Measurements from ENCODE around the gene EPHA3. TPM values are rescaled to one million over a fixed set of nuclear protein-coding genes. Genes with fewer than 3 reads are reported as not detected.

The EPHA3 gene
- total and polyA plus RNA-seq, 2 donors (not counting 3 experiments of a cell fraction or from before 2014, with no cell fraction given) = not detected

DNA sequence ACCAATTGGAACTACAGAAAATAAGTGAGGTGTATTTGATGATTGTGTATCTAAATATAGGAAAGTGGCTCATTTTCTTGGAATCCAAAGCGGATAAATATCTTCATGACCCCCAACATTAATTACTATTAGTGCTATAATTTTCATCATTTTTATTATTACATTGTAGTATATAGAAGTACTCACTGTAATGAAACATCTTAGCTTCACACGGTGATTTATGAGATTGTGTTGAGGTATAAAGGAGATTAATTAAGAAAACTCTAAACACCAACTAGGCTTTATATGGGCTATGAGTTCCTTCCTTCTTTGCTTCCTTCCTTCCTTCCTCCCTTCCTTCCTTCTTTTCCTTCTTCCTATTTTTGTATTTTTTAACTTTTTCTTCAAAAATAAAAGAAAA, 52.2 kb downstream of the EPHA3 start:
- Histone ChIP-seq H3K79me2 (ENCODE audit: control insufficient read depth, insufficient read depth, low read length) (no peaks in the 10 kb centered on the region), H4K20me1 (replicated peaks; ENCODE audit: control insufficient read depth, extremely low read depth, insufficient read depth, low read length) (no peaks in the 10 kb centered on the region), H3K36me3 (ENCODE audit: control insufficient read depth in 2 of 2, extremely low read depth in 1 of 2, insufficient read depth in 2 of 2, low read length in 2 of 2) (no peaks in the 10 kb centered on the region), H3K9ac (replicated peaks; ENCODE audit: extremely low read depth, insufficient read depth, low read length) (no peak overlapping the region), H3K9me3 (replicated peaks; ENCODE audit: control insufficient read depth, insufficient read depth, low read length) (no peaks in the 10 kb centered on the region), H3K27ac (ENCODE audit: insufficient read depth, low read depth, low read length) (no peak overlapping the region), H3K4me3 (replicated peaks in 1 of 3; ENCODE audit: insufficient read depth in 1 of 3, low read depth in 1 of 3, low read length in 3 of 3) (no peak overlapping the region), H3K4me2 (ENCODE audit: insufficient read depth, low read length) (no peak overlapping the region), H3K27me3 (ENCODE audit: control insufficient read depth in 2 of 2, insufficient read depth in 2 of 2, low read length in 2 of 2) (no peaks in the 10 kb centered on the region), H2AFZ (ENCODE audit: low read depth, low read length) (no peak overlapping the region), H3K9me1 (replicated peaks; ENCODE audit: control insufficient read depth, extremely low read depth, insufficient read depth, low read length) (no peaks in the 10 kb centered on the region), H3K4me1 (ENCODE audit: control insufficient read depth, extremely low read depth, insufficient read depth, low read length) (no peaks in the 10 kb centered on the region)
- TF ChIP-seq JUN (IDR thresholded peaks at IDR 0.05; ENCODE audit: borderline replicate concordance, insufficient read depth, insufficient read length, low read depth) (no peak), POLR2A (IDR thresholded peaks at IDR 0.05; ENCODE audit: low read depth, low read length) (no peak), MAX (IDR thresholded peaks at IDR 0.05; ENCODE audit: insufficient read depth, insufficient read length) (no peak), FOS (IDR thresholded peaks at IDR 0.05; ENCODE audit: borderline replicate concordance, insufficient read depth, low read length) (no peak), MYC (IDR thresholded peaks at IDR 0.05; ENCODE audit: low read depth, low read length) (no peak), GATA2 (IDR thresholded peaks at IDR 0.05; ENCODE audit: insufficient read depth, insufficient read length, low read depth, low read length) (no peak), POLR2AphosphoS5 (IDR thresholded peaks at IDR 0.05; ENCODE audit: insufficient read depth, low read depth, low read length) (no peak), EZH2 (IDR thresholded peaks at IDR 0.05; ENCODE audit: borderline replicate concordance, low read depth, low read length, severe bottlenecking) (no peak)
- TF ChIP-seq, protein P1, sequence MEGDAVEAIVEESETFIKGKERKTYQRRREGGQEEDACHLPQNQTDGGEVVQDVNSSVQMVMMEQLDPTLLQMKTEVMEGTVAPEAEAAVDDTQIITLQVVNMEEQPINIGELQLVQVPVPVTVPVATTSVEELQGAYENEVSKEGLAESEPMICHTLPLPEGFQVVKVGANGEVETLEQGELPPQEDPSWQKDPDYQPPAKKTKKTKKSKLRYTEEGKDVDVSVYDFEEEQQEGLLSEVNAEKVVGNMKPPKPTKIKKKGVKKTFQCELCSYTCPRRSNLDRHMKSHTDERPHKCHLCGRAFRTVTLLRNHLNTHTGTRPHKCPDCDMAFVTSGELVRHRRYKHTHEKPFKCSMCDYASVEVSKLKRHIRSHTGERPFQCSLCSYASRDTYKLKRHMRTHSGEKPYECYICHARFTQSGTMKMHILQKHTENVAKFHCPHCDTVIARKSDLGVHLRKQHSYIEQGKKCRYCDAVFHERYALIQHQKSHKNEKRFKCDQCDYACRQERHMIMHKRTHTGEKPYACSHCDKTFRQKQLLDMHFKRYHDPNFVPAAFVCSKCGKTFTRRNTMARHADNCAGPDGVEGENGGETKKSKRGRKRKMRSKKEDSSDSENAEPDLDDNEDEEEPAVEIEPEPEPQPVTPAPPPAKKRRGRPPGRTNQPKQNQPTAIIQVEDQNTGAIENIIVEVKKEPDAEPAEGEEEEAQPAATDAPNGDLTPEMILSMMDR (IDR thresholded peaks at IDR 0.05; ENCODE audit: extremely low read depth in 1 of 2, insufficient read depth in 1 of 2, low read depth in 1 of 2, low read length in 2 of 2) = no peak
- no peak for DNase-seq (ENCODE audit: low read depth, low spot score)
- BruUV-seq (replicated peaks) = no TSS peak
- intact Hi-C loops (cut with micrococcal nuclease) (no loop called here), dilution Hi-C loops (cut with MboI; ENCODE audit: extremely low pct_ligation_motif_present, low sequenced_read_pairs) (no loop called here)
- CTCF ChIA-PET = no interaction called here
- POLR2A ChIA-PET = no interaction called here
- no peak for FAIRE-seq
